GM10847 (cell line): ENCODE measurements around the gene ZNF138.

Source experiments
- POLR2A ChIP-seq: IDR thresholded peaks from 2 replicates; pipeline ENCODE4 v1.6.1; 2011; ENCODE audit not compliant: insufficient read length; ENCODE audit errors: extremely low read depth

ZNF138 gene

GRCh38 chr7:64832136-64832535, 37.9 kb downstream of the ZNF138 start:
- no peak for TF ChIP-seq POLR2A

DNA sequence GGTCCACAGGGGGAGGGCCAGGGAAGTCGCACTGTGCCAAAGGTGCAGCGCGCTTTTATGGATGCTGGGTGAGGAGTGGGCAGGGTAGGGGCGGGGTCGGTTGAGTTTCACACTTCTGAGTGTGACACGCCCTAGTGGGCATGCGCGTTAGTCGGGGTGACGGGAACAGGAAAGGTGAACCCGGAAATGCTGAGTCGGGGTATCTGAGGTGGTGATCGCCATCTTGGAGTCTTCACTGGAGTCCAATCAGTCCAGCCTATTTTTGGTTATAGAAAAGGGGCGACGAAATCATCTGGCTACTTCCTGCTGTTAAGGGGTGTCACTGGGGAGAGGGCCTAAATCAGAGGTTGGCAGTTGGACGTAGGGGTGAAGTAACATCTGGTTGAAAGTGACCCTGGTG, 40.8 kb downstream of the ZNF138 start:
- TF ChIP-seq POLR2A = no peak

GRCh38 chr7:64838691-64839090, 44.5 kb downstream of the ZNF138 start:
- no peak for TF ChIP-seq POLR2A

- TF ChIP-seq POLR2A = no peak
Observed at GRCh38 chr7:64839910-64840309, 45.7 kb downstream of the ZNF138 start.

DNA sequence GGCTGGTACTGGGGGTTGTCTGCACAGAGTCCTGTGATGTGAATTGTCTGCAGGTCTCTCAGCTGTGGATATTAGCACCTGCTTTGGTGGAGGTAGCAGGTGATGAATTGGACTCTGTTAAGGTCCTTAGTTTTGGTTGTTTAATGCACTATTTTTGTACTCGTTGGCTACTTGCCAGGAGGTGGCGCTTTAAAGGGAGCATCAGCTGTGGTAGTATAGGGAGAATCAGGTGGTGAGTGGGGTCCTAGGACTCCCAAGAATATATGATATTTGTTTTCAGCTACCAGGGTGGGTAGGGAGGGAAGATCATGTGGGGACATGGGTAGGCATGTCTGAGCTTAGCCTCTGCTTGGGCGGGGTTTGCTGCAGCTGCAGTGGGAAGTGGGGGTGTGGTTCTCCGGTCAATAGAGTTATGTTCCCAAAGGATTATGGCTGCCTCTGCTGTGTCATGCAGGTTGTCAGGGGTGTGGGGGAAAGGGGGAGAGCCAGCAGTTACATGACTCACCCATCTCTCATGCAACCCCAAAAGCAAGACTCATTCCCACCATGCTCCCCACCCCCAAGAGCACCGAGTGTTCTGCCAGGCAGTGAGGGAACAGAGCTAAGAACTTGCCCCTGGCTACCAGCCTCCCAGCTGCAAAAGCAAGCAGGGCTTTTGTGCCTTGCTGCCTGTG, 55.2 kb downstream of the ZNF138 start:
- no peak for TF ChIP-seq POLR2A

DNA sequence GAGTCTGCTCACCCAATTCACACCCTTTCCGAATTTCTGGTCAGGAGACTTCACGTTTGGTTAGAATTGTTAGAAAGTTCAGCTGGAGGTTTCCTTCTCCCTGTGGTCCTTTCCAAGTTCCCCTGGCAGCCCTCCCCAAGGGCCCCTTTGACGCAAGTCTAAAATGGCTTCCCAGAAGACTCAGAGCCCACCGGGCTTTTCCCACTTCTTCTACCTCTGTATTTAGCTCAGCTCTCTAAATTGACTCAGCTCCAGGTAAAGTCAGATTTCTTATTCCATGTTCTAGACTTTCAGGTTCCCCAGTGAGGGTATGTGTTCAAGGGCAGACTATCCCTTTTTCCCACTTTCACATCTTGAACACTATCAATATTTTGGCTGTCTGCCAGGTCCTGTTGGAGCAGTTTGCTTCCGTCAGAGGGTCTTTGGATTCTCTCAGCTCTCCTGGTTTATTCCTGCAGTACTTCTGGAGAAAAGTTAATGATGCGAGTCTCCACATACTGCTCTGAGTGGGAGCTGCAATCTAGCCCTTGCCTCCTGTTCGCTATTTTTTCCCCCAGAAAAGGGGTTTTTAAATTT, 55.8 kb downstream of the ZNF138 start:
- TF ChIP-seq POLR2A = no peak

GRCh38 chr7:64853679-64854078, 59.5 kb downstream of the ZNF138 start:
- no peak for TF ChIP-seq POLR2A

GRCh38 chr7:64854969-64855368, 60.7 kb downstream of the ZNF138 start:
- TF ChIP-seq POLR2A = no peak

GRCh38 chr7:64863021-64863420, 68.8 kb downstream of the ZNF138 start:
- no peak for TF ChIP-seq POLR2A

GRCh38 chr7:64863969-64864368, 69.7 kb downstream of the ZNF138 start:
- TF ChIP-seq POLR2A = no peak

- no peak for TF ChIP-seq POLR2A
Observed at GRCh38 chr7:64867863-64868440, 73.7 kb downstream of the ZNF138 start.

DNA sequence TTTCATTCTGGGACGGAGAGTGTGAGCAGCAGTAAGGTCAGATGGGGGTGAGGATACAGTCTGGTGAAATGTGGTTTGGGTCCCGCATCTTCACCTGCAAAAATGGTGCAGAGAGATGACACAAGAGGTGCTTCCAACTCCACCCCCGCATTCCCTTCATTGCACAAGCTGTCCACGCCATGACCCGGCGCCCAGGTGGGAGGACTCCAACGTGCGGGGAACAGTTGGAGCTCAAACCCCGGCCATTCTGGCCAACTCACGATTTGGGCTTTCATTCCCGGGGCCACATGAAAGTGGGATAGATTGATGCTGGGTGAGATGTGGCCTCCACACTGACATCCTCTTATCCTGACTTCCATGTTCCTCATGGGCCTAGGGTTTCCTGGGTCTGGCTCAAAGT, 74.3 kb downstream of the ZNF138 start:
- TF ChIP-seq POLR2A = no peak

DNA sequence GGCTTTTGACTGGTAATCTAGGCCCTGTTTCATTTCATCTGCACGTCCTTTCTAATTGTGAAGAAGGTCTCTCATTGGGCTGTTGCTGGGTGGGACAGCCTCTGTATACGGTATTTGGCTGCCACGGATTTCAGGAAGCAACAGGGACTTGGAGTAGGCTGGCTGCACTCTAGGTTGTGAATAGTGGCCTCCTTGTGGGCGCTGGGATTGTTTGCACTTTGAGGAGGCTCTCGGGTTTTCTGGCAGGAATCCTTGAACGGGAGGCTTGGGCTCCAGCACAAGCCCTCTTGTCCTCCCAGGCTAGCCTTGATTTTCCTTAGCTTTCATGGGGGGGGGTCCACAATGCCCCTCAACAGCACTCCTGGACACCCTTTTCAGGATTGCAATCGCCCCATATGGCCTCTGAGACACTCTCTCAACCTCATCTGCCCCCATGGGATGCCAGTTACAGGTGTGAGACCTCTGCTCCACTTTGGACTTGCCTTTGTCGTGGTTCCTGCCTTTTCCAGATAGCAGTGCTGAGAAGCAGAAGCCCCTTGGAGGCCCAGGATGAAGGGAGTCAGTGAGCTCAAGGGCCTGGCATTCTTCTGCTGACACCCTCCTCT, 75.0 kb downstream of the ZNF138 start:
- TF ChIP-seq POLR2A = no peak

DNA sequence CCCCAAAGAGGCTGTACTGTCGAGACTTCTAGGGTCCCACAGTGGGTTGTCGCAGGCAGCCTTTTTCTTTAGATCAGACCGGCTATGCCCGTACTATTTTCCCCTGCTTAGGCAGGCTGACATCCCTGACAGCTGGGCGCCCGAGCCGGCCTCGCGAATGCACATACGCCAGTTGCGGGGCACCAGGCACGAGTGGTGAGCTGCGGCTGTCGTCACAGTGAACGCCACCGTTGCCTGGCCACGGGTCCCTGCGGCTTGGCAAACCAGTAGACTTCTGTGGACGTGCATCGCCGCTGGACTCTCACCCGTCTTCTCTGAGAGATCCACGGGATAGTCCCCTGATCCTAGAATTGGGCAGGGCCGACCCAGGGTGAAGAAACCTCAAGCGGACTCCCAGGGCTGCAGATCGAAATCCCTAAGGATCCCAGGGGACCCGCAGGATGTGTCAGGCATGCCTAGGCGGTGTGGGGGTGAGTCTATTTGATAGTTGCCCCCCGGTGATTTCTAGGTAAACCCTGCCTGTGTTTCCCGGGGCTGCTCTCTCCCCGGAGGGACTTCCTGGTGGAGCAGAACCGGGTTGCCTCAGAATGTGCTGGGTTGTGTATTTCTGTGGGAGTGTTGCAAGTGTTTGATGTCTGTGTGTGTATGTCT, 75.8 kb downstream of the ZNF138 start:
- no peak for TF ChIP-seq POLR2A

- no peak for TF ChIP-seq POLR2A
Observed at GRCh38 chr7:64870656-64871055, 76.4 kb downstream of the ZNF138 start.

- TF ChIP-seq POLR2A = no peak
Observed at GRCh38 chr7:64871761-64872160, 77.5 kb downstream of the ZNF138 start.
